Right ventricle myocardium superior (tissue), 1 donor: ENCODE data around the gene TENT4A. TPM values are rescaled to one million over a fixed set of nuclear protein-coding genes. Genes with fewer than 3 reads are reported as not detected.

Source experiments
- ATAC-seq: fragments of 200-7000 bp; cut with Tn5 transposase; one replicate; pipeline ENCODE4 v1.9.1; 2020; ENCODE audit warnings: mild to moderate bottlenecking; ENCODE audit not compliant: poor library complexity
- DNase-seq: peaks from one replicate; pipeline ENCODE4 v3.0.0-alpha.2; 2020
- intact Hi-C: fragments of 100-400 bp; cut with DNase I; formaldehyde crosslinking; loops from one replicate; pipeline ENCODE4 v1.11.2; 2022
- total RNA-seq: library from RNA; stranded (reverse); fragmentation: NEBNext Ultra II Directional; extraction: Animal tissue kit (Norgen Biotek cat#: 25700); gene quantifications from one replicate; pipeline ENCODE4 v1.2.1, GENCODE V29; 2021
- donor health status: DM: no; HTN: yes; CAD: no; lungs with severe emphysema.

TENT4A gene
- total RNA-seq, 1 donor from 2014 or later = 10.8 TPM

DNA sequence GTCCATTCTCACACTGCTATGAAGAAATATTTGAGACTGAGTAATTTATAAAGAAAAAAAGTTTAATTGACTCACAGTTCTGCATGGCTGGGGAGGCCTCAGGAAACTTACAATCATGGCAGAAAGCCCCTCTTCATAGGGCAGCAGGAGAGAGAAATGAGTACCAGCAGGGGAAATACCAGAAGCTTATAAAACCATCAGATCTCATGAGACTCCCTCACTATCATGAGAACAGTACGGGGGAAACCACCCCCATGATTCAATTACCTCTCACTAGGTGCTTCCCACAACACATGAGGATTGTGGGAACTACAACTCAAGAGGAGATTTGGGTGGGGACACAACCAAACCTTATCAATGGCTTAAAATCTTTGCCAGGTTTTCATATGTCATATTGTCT is 20.3 kb upstream of the TENT4A start:
- intact Hi-C loops = no loop called here
- ATAC-seq (no peak), DNase-seq (no peak)

DNA sequence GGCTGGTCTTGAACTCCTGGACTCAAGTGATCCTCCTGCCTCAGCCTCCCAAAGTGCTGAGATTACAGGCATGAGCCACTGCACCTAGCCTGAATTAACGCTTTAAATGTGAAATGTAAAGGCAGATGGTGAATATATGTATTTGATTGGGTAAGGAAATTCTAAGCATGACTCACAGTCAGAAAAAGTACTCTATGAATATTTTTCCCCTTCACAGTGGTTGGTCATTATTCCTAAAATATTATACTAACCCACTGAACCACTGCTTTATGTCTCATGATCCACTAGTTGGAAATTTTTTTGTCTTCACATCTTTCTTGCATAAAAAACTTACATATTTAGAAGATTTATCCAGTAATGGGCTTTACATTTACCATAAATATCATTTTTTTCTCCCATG is 14.5 kb upstream of the TENT4A start:
- DNase-seq = no peak
- ATAC-seq = no peak
- intact Hi-C loops = no loop called here

DNA sequence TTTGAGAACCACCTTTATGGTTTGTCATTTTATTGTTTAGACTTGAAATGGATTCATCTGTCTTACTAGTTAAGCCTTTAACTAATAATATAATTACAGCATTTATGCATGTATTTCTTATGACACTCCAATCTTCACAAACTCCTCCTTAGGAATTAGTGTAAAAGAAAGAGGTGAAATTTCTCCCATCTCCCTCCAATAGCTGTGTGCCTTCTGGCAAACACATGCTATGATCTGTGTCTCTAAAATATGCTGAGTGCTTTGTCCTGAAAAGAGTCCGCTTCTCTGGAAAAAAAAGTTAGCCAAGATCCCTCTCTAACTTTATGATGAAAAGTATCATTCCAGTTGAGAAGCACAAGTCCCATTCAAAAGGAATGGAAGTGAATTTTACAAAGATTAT is 13.9 kb upstream of the TENT4A start:
- DNase-seq = no peak
- ATAC-seq = no peak
- intact Hi-C loops = no loop called here

DNA sequence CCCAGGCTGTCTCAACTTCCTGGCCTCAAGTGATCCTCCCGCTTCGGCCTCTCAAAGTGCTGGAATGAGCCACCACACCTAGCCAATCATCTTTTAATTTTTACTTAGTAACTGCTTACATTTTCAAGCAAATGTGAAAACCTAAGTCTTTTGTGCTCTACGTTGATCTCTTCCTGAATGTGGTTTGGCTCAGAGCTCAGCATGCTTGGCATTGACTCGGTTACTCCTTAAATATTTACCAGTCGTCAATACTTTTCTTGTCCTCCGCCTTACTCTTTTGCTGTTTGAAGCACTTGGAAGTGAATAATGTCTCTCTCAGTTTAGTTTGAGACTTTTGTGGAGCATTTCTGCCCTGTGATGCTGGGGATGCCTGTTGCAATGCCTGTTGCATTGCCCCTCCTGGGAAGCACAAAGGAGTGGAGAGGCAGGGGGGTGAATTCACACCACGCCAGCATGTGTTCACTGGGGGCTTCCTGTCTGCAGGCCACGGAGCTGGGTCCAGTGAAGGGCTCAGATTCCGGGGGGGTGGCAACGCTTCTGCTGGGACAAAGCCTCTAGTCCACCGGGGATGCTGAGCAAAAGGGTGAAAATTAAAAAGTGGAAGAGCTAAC is 13.1 kb upstream of the TENT4A start:
- DNase-seq (no peak), ATAC-seq (no peak)
- intact Hi-C loops = no loop called here

DNA sequence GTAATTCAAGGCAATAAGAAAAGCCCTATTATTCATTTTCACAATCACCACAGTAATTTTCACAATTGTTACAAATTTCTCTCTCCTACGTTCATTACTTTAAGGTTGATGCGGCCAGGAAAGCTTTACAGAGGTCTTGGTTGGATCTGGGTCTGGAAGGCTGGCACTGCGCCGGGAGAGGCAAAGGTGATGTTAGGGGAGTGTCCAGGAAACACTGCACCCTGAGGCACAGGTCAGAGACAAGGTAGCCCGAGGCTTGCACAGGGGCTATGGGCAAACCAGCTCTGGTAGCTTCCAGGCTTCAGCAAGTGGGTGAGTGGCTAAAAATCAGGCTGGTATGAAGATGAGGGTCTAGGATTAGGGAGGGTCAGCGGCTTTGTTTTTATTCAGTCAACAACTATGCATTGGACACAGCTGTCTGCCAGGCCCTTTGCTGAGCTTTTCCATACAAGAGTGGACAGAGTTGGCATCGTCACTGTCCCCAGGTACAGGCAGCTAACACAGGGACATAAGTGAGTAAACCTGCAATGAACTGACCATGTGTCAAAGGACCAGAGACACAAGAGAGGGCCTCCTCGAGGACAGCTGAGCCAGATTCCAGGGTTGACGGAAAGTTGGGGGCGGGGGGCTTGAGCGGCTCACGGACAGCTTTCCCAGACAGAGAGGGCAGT is 12.4 kb upstream of the TENT4A start:
- ATAC-seq (no peak), DNase-seq (no peak)
- intact Hi-C loops = no loop called here

DNA sequence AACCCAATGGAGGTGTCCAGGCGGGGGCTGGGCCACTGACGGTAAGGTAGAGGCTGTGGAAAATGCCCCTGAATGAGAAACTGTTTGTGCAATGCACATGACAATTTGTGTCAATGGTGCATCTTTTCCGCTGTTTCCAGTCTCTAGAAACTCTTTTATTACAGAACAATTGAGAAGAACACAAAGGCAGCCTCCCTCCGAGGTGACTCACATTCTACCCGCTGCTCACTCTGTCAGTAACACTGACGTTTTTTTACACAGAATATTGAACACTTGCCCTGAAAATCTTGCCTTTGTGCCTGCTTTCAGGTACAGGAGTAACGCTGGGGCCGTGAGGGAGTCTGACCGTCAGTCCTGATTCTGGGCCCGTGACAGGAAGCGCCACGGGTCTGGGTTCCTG is 11.7 kb upstream of the TENT4A start:
- intact Hi-C loops = no loop called here
- ATAC-seq = no peak

DNA sequence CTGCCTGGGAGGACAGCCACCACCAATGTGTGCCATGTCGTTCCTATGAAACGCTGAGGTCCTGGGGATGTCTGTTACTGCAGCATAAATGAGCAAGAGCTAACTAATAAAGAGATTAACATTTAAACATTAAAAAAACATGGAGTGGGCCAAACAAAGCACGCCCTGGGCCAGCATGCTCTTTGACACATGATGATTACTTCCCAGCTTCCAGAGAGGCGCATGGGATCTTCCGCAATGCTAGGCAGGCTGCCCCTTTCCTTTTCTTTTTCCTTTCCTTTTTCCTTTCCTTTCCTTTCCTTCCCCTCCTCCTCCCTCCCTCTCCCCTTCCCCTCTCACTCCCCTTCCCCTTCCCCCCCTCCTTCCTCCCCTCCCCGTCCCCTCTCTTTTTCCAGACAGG is 10.6 kb upstream of the TENT4A start:
- intact Hi-C loops = no loop called here
- ATAC-seq (no peak), DNase-seq (no peak)

More for the DNA sequence above, 11.7 kb upstream of the TENT4A start:
- no peak for DNase-seq

DNA sequence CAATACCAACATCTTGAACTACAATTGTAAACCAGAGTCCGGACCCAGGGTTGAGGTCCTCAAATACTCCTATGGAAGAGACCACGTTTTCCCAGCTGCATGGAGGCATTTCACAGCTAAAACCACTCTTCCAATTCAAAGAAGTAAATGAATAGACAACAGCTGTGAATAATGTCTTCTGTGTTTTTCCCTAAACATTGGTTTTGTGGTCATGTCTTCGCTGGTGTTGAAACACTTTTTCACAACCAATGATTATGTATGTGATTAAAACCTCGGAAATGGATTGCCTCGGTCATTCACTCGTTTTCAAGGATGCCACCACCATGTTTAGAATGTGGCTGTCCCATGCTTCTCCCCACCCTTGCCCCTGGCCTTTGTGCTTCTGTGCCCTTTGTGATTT is 9.4 kb upstream of the TENT4A start:
- intact Hi-C loops = no loop called here

DNA sequence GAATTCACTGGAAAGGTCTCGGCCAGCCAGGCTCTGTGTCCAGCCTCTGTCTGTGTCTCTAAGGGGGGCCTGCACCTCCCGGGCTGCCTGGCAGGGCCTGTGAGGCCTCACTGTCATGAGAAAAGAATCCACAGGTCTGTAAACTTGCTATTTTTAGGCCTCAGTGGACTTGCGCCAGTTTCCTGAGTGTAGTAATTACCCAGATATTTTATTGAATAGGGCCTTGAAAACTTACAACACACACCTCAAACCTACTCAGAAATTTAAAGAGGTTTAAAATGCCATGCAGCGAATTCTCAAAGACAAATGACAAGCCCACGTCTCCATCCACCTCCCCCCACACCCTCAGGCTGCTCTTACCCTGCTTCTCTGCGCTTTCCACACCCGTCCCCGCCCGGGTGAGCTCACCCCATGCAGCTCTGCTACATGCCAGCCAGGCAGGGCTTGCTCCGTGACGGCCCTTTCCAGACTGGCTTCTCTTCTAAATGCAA is 8.8 kb upstream of the TENT4A start:
- ATAC-seq (peak; percentile 95), DNase-seq (peak; percentile 82)
- intact Hi-C loops = no loop called here

More for the DNA sequence above, 9.4 kb upstream of the TENT4A start:
- no peak for ATAC-seq
- DNase-seq = no peak

DNA sequence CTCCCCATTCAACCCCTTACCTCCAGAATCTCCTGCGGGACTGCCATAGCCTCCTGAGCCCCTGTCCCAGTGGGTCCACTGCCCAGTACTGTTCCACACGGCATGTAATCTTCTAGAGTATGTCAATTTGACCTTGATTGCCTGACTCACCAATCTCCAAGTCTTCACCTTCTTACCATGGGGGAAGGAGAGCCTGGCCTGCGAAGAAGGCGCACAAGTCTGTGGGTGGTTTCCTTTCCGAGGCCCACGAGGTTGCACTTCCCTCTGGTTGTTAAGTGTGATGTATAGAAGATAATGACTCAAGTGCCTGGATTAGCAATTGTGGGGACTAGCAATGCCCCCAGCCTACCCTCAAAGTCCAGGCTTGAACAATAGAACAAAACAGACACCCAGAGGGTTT is 8.1 kb upstream of the TENT4A start:
- intact Hi-C loops = no loop called here
- ATAC-seq (peak; percentile 2), DNase-seq (no peak)

DNA sequence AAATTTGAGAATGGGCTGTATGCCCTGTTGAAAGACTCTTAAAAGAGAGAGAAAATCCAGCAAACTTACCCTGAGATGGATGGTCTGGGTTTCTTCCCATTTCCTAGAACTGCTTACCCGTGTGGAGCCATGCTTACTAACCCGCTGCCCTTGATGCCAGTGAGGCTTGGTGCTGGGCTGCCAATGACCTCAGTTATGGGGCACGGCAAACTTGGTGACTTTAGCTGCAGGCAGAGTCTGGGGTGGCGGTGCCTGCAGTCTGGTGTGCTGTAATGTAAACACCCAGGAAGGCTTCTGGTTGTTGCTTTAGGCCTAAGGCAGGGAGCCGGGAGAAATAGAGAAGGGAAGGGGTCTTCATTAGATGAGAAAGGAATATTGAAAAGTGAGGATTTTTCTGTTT is 7.3 kb upstream of the TENT4A start:
- DNase-seq (no peak), ATAC-seq (no peak)
- intact Hi-C loops = no loop called here

DNA sequence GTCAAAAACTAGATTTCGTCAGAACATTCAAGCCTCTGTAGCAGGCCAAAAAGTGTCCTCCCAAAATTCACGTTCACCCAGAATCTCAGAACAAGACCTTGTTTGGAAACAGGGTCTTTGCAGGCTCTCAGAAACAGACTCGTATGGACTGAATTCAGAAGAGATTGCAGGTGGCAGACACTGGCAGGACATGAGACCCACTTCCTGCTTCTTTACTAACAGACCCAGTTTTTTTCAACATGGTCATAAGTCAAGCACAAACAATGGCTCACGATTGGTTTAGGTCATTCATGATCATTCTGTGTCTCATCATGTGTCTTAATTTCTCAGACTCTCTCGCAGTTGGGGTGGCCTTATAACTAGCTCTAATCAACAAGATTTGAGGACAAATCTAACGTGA is 5.4 kb upstream of the TENT4A start:
- no peak for ATAC-seq
- DNase-seq = no peak
- intact Hi-C loops = no loop called here

DNA sequence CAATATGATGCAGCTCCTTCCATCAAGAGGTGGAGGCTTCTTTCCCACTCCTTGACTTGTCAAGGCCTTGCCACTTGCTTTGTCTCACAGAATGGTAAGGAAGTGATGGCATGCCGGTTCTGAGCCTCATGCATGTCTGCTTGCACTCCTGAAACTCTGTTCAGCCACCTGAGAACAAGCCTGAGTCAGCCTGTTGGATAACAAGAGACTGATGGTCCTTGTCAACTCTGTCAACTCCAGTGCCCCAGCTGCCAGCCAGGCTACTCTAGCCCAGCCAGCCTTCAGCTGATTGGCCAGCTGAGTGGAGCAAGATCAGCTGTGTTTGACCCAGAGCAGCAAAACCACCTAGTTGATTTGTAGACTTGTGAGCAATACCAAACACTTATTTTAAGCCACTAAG is 4.4 kb upstream of the TENT4A start:
- peak; percentile 59 for DNase-seq
- ATAC-seq = no peak
- intact Hi-C loops = no loop called here

DNA sequence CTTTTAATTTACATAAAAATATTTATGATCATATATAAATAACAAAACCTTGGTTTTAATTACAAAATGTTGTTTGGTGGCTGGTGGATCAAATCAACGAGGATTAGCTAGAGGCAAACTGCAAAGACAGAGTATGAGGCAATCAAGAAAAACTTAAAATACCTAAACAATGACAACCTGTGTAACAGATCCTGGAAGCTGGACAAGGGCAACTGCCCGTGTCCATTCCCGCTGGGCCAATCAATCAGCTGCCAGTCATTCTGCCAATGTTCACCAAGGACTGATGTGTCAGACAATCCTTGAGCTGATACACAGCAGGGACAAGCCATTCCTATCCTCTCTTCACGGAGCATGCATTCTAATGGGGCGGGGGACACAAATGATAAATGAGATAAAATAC is 3.2 kb upstream of the TENT4A start:
- no peak for DNase-seq
- intact Hi-C loops = no loop called here
- no peak for ATAC-seq

DNA sequence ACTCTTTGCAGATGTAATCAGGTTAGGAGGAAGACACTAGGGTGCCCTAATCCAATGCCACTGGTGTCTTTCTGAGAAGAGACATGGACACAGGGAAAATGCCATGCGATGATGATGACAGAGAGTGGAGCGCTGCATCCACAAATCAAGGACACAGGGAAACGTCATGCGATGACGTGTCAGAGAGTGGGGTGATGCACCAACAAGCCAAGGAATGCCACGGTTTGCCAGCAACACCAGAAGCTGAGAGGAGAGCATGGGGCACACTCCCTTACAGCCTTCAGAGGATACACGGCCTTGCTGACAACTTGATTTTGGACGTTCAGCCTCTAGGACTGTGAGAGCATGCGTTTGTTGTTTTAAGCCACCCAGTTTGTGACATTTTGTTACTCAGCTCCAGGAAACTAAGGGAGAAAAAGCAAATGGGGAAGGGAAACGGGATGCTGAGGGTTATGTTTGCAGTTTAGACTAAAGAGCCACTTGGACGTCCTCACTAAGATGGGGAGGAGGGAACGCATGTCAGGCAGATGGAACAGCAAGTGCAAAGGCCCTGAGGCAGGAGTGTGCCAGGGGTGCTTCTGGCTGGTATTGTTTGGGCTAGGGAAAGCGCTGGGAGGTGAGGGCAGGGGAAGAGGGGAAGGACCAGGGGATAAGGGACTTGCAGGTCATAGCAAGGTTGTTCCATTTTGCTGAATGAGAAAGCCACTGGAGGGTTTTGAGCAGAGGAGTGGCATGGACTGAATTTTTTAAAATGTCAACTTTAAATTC is 2.5 kb upstream of the TENT4A start:
- DNase-seq (no peak), ATAC-seq (no peak)
- intact Hi-C loops = no loop called here

DNA sequence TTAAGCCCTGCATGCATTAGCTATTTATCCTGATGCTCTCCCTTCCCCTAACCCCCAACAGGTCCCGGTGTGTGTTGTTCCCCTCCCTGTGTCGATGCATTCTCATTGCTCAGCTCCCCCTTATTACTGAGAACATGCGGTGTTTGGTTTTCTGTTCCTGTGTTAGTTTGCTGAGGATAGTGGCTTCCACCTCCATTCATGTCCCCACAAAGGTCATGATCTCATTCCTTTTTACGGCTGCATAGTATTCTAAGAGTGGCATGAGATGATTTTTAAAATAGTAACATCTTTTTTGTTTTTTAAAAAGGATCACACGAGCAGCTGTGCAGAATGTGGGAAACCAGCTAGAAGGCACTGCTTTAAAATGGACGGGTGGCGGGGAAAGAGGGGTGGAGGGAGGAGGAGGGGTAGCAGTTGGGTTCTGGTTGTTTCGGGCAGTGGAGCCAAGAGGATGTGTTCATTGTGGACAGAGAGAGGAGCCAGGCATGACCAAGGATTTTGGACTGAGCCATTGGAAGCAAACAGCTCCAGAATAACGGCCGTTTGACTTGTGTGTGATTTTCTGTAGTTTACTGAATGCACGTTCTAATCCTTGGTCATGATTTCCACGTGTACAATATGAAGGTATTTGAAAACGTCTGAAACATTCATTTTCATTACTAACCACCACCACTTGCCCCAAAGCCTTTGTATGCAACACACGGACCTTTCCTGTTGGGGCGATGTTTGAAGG is 1.7 kb upstream of the TENT4A start:
- no peak for DNase-seq
- intact Hi-C loops = loop anchor here (2.0 kb wide), 1 partner anchor 79 kb away; the partner anchor contains the start of genes NSUN2 and SRD5A1
- no peak for ATAC-seq

DNA sequence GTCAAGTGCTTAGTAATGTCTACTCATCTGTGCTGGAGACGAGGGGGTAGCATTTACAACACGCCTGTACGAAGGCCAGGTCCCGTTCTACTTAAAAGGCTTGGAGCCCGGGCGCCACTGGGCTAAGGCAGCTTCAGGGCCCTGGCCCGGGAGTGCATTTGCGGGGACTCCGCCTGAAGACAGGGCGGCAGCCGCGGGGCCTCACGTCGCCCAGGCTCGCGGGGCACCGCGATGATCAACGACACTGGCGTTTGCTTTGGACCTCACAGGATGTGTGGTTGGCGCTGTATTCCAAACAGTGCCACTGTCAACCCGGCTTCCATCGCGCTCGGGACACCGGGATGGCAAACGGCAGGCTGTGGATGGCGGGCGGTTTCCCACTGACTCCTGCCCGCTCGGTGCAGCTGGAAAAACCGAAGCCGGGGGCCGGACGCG is 1.1 kb upstream of the TENT4A start:
- DNase-seq = peak; percentile 72

DNA sequence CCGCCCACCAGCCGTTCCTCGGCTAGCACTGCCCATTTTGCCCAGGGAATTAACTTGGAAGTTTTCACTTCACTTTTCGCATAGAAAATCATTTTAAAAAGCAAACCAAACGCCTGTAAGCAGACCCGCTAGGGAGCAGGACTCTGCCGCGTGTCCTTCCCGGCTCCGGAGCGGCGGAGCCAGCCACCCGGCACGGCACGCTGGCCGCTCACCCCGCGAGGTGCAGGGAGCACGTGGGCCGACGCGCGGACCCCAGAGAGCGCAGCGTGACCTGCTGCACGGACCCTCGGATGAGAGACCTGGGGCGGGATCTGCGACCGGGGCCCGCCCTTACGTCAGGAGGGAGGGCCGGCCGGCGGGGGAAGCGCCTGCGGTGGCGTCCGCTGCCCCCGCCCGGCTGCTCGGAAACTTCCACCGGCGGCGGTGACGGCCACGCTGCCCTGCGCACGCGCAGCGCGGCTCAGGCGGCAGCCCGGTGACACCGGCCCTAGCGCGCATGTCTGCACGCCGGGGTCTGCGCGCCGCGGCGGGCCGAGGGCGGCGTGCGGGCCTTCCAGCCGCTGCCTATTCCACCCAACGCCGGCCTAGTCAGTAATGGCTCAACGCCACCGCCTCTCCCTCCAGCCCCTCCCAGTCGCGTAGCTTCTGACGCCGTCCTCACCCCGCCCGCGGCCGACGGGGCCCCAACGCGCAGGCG is 507 bp upstream of the TENT4A start:
- intact Hi-C loops = loop anchor here (2.0 kb wide), 1 partner anchor 80 kb away; the partner anchor contains the start of genes NSUN2 and SRD5A1
- ATAC-seq (peak; percentile 92), DNase-seq (peak; percentile 97)

More for the DNA sequence above, 1.1 kb upstream of the TENT4A start:
- intact Hi-C loops = loop anchor here (2.0 kb wide), 1 partner anchor 79 kb away; the partner anchor contains the start of genes NSUN2 and SRD5A1
- ATAC-seq = peak; percentile 28
